Neural progenitor cell (in vitro differentiated cells): ENCODE results near the gene MDFIC2. TPM values are rescaled to one million over a fixed set of nuclear protein-coding genes. Genes with fewer than 3 reads are reported as not detected.

Source experiments
- DNase-seq: peaks from one replicate; pipeline ENCODE4 v3.0.0-alpha.2; 2016; ENCODE audit warnings: low spot score
- H2AFZ ChIP-seq: fragments of 200-600 bp; sonication (generic); replicated peaks from 2 replicates; pipeline ENCODE4 v1.6.1; 2016; ENCODE audit warnings: antibody characterized with exemption
- H3F3A ChIP-seq: fragments of 200-600 bp; sonication (generic); 2 replicates; pipeline ENCODE4 v1.6.1; 2016; ENCODE audit warnings: antibody characterized with exemption, low read depth
- H3K27ac ChIP-seq: fragments of 200-600 bp; sonication (generic); 2 replicates; pipeline ENCODE4 v1.5.1; 2016; ENCODE audit warnings: mild to moderate bottlenecking
- H3K27me3 ChIP-seq: fragments of 200-600 bp; sonication (generic); 2 replicates; pipeline ENCODE4 v1.6.1; 2016; ENCODE audit warnings: mild to moderate bottlenecking, moderate library complexity
- H3K36me3 ChIP-seq: fragments of 200-600 bp; sonication (generic); 2 replicates; pipeline ENCODE4 v1.5.1; 2016
- H3K4me1 ChIP-seq: fragments of 200-600 bp; sonication (generic); 2 replicates; pipeline ENCODE4 v1.6.1; 2016; ENCODE audit warnings: mixed run types
- H3K4me2 ChIP-seq: fragments of 200-600 bp; sonication (generic); 2 replicates; pipeline ENCODE4 v1.6.1; 2016
- H3K4me3 ChIP-seq: fragments of 200-600 bp; sonication (generic); 2 replicates; pipeline ENCODE4 v1.5.1; 2016
- H3K79me2 ChIP-seq: fragments of 200-600 bp; sonication (generic); 2 replicates; pipeline ENCODE4 v1.6.1; 2016; ENCODE audit warnings: low read depth
- H3K9ac ChIP-seq: fragments of 200-600 bp; sonication (generic); 2 replicates; pipeline ENCODE4 v1.6.1; 2016
- H3K9me3 ChIP-seq: fragments of 200-600 bp; sonication (generic); 2 replicates; pipeline ENCODE4 v1.5.1; 2016; ENCODE audit warnings: low read depth
- H4K20me1 ChIP-seq: fragments of 200-600 bp; sonication (generic); 2 replicates; pipeline ENCODE4 v1.6.1; 2016; ENCODE audit warnings: low read depth
- H3K27ac Mint-ChIP-seq: 3 replicates; pipeline ENCODE4 v1.8.0; 2021; ENCODE audit warnings: mixed read lengths
- H3K27me3 Mint-ChIP-seq: 2 replicates; pipeline ENCODE4 v1.8.0; 2022; ENCODE audit warnings: low read depth, mild to moderate bottlenecking, inconsistent platforms, moderate library complexity, mixed read lengths; ENCODE audit not compliant: insufficient read depth
- H3K36me3 Mint-ChIP-seq: 3 replicates; pipeline ENCODE4 v1.8.0; 2021; ENCODE audit warnings: mixed read lengths
- H3K4me1 Mint-ChIP-seq: 3 replicates; pipeline ENCODE4 v1.8.0; 2021; ENCODE audit warnings: mixed read lengths
- H3K4me3 Mint-ChIP-seq: 3 replicates; pipeline ENCODE4 v1.8.0; 2021; ENCODE audit warnings: mild to moderate bottlenecking, moderate library complexity, mixed read lengths
- H3K9me3 Mint-ChIP-seq: 3 replicates; pipeline ENCODE4 v1.8.0; 2020; ENCODE audit warnings: mixed read lengths
- EZH2 ChIP-seq: fragments of 200-600 bp; sonication (generic); IDR thresholded peaks from 2 replicates; pipeline ENCODE4 v1.6.1; 2017; ENCODE audit warnings: antibody characterized with exemption, mild to moderate bottlenecking, moderate library complexity
- EZH2phosphoT487 ChIP-seq: fragments of 200-600 bp; sonication (generic); IDR thresholded peaks from 2 replicates; pipeline ENCODE4 v1.6.1; 2017; ENCODE audit warnings: antibody characterized with exemption
- total RNA-seq: library from RNA; depleted of rRNA; stranded (reverse); fragments of >200 nt; gene quantifications from 2 replicates; pipeline ENCODE4 v1.2.3, GENCODE V29; 2015; ENCODE audit warnings: low replicate concordance
- TF ChIP-seq, protein P1 (sequence below): fragments of 200-600 bp; sonication (generic); IDR thresholded peaks from 2 replicates; pipeline ENCODE4 v1.5.1; 2017; ENCODE audit warnings: antibody characterized with exemption, mild to moderate bottlenecking

Gene MDFIC2
- total RNA-seq, 1 donor from 2014 or later, result not detected

DNA sequence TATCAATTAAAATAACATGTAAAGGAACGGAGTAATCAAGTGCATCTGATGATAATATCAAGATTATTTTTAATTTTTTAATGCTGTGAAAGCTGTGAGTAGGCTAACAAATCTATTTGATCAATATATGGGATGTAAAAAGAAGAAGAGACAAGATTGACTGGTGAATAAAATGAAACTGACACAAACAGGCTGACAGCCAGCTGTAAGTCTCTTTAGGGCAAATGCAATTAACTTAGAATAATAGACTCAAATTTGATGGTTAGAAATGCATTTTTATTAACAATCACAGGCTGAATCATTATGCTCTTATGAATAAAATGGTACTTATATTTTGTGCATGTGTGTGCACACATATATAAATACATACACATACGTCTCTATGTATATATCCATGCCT lies 68.0 kb downstream of the MDFIC2 start:
- no peak overlapping the region for H3K4me2 ChIP-seq
- H3K4me1 Mint-ChIP-seq, result peaks cover 19% of the 10 kb centered on the region

DNA sequence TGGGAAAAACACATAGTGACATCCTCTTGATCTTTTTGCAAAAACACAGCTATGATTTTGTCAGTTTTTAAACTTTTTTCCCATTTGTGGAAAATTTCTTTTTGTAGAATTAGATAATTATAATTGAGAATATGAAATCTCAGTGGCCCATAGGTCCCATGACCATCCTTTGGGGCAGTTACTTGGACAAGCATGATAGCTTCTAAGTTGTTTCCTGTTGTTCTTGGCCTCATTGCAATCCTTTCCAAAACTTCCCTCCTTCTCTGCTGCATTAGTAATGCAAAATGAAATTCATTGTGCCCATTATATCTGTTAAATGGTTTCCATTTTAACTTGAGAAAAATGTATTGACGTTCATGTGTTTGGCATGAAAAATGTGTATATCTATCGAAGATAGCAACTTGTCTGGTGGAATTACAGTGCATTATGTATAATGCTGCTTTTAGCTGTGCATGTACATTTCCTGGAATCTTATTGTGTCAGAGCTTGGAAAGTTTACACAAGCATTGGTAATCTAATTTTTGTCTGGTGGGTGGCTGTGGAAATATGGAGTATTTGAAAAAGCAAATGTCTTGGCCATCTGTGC lies 70.0 kb downstream of the MDFIC2 start:
- TF ChIP-seq EZH2phosphoT487, result no peak
- TF ChIP-seq, protein P1, sequence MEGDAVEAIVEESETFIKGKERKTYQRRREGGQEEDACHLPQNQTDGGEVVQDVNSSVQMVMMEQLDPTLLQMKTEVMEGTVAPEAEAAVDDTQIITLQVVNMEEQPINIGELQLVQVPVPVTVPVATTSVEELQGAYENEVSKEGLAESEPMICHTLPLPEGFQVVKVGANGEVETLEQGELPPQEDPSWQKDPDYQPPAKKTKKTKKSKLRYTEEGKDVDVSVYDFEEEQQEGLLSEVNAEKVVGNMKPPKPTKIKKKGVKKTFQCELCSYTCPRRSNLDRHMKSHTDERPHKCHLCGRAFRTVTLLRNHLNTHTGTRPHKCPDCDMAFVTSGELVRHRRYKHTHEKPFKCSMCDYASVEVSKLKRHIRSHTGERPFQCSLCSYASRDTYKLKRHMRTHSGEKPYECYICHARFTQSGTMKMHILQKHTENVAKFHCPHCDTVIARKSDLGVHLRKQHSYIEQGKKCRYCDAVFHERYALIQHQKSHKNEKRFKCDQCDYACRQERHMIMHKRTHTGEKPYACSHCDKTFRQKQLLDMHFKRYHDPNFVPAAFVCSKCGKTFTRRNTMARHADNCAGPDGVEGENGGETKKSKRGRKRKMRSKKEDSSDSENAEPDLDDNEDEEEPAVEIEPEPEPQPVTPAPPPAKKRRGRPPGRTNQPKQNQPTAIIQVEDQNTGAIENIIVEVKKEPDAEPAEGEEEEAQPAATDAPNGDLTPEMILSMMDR, result no peak
- no peak for TF ChIP-seq EZH2
- no peak overlapping the region for H3K27ac ChIP-seq
- H3K4me2 ChIP-seq, result no peak overlapping the region
- no peaks in the 10 kb centered on the region for H3K27me3 ChIP-seq
- H3K36me3 ChIP-seq, result no peaks in the 10 kb centered on the region
- peaks cover 21% of the 10 kb centered on the region for H3K4me1 ChIP-seq
- no peaks in the 10 kb centered on the region for H3K9me3 ChIP-seq
- no peaks in the 10 kb centered on the region for H3F3A ChIP-seq
- Mint-ChIP-seq H3K4me3 (no peak overlapping the region), H3K27me3 (no peaks in the 10 kb centered on the region), H3K9me3 (peaks cover 2% of the 10 kb centered on the region), H3K36me3 (no peaks in the 10 kb centered on the region), H3K4me1 (peaks cover 19% of the 10 kb centered on the region), H3K27ac (no peak overlapping the region)
- no peaks in the 10 kb centered on the region for H3K79me2 ChIP-seq
- no peak overlapping the region for H3K4me3 ChIP-seq
- H3K9ac ChIP-seq, result no peak overlapping the region
- H2AFZ ChIP-seq, result no peak overlapping the region
- no peak for DNase-seq
- no peaks in the 10 kb centered on the region for H4K20me1 ChIP-seq

More for the DNA sequence above, 68.0 kb downstream of the MDFIC2 start:
- peaks cover 2% of the 10 kb centered on the region for H3K9me3 Mint-ChIP-seq
- H3K9ac ChIP-seq, result no peak overlapping the region
- H3K27me3 Mint-ChIP-seq, result no peaks in the 10 kb centered on the region
- no peak overlapping the region for H3K4me3 ChIP-seq
- TF ChIP-seq, protein P1, result no peak
- TF ChIP-seq EZH2 (no peak), EZH2phosphoT487 (no peak)
- H3K27ac Mint-ChIP-seq, result no peak overlapping the region
- DNase-seq, result no peak
- H3K27me3 ChIP-seq, result no peaks in the 10 kb centered on the region
- no peaks in the 10 kb centered on the region for H3K36me3 ChIP-seq
- H3K4me3 Mint-ChIP-seq, result no peak overlapping the region
- H3K27ac ChIP-seq, result no peak overlapping the region
- no peaks in the 10 kb centered on the region for H3F3A ChIP-seq
- no peaks in the 10 kb centered on the region for H3K36me3 Mint-ChIP-seq
- H3K79me2 ChIP-seq, result no peaks in the 10 kb centered on the region
- no peak overlapping the region for H2AFZ ChIP-seq
- no peaks in the 10 kb centered on the region for H3K9me3 ChIP-seq
- no peaks in the 10 kb centered on the region for H4K20me1 ChIP-seq
- peaks cover 21% of the 10 kb centered on the region for H3K4me1 ChIP-seq

DNA sequence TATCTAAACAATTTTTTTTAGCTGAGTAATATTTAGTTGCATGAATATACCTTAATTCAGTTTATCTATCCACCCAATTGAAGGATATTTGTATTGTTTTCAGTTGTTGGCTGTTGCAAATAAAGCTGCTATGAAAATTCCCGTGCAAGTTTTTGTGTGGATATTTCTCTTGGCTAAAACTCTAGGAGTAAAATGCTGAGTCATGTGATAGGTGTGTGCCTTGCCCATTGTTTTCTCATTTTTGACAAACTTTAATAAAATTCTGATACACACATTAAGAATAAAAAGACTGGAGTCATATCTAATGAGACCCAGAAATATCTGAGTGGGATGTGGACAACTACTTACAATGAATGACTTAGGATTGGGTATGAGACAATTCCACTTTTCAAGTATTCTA lies 78.6 kb downstream of the MDFIC2 start:
- Mint-ChIP-seq H3K4me1 (peaks cover 2% of the 10 kb centered on the region), H3K36me3 (no peaks in the 10 kb centered on the region), H3K27ac (no peak overlapping the region), H3K27me3 (peaks cover 2% of the 10 kb centered on the region), H3K4me3 (no peak overlapping the region), H3K9me3 (no peaks in the 10 kb centered on the region)
- H3F3A ChIP-seq, result peaks cover 11% of the 10 kb centered on the region
- H3K9me3 ChIP-seq, result no peaks in the 10 kb centered on the region
- H3K4me3 ChIP-seq, result no peak overlapping the region
- no peak for TF ChIP-seq EZH2phosphoT487
- TF ChIP-seq, protein P1, result no peak
- no peak for TF ChIP-seq EZH2
- no peaks in the 10 kb centered on the region for H4K20me1 ChIP-seq
- H3K4me1 ChIP-seq, result peaks cover 10% of the 10 kb centered on the region
- no peak overlapping the region for H3K9ac ChIP-seq
- no peaks in the 10 kb centered on the region for H3K79me2 ChIP-seq
- DNase-seq, result no peak
- no peaks in the 10 kb centered on the region for H3K27me3 ChIP-seq
- no peak overlapping the region for H2AFZ ChIP-seq
- no peak overlapping the region for H3K27ac ChIP-seq
- H3K4me2 ChIP-seq, result no peak overlapping the region
- no peaks in the 10 kb centered on the region for H3K36me3 ChIP-seq
